HEK293 (cell line): Measurements from ENCODE around the gene TSHR.

ENCODE experiments used
- EGR2 ChIP-seq: fragments of 450-650 bp; formaldehyde crosslinking; IDR thresholded peaks from 2 replicates; pipeline ENCODE4 v1.5.1; 2016; ENCODE audit warnings: low read depth, missing biosample characterization, missing genetic modification characterization
- KLF9 ChIP-seq: fragments of 450-650 bp; formaldehyde crosslinking; IDR thresholded peaks from 2 replicates; pipeline ENCODE4 v1.5.1; 2016; ENCODE audit warnings: missing biosample characterization, missing genetic modification characterization, low read depth
- PRDM10 ChIP-seq: fragments of 450-650 bp; formaldehyde crosslinking; IDR thresholded peaks from 2 replicates; pipeline ENCODE4 v1.5.1; 2016; ENCODE audit warnings: missing biosample characterization, missing genetic modification characterization
- ZNF132 ChIP-seq: fragments of 450-650 bp; formaldehyde crosslinking; IDR thresholded peaks from 2 replicates; pipeline ENCODE4 v1.5.1; 2017; ENCODE audit warnings: missing biosample characterization, missing genetic modification characterization, borderline replicate concordance
- ZNF211 ChIP-seq: fragments of 450-650 bp; formaldehyde crosslinking; IDR thresholded peaks from 2 replicates; pipeline ENCODE4 v1.5.1; 2016; ENCODE audit warnings: low read depth, missing biosample characterization, missing genetic modification characterization
- ZNF214 ChIP-seq: fragments of 450-650 bp; formaldehyde crosslinking; IDR thresholded peaks from 2 replicates; pipeline ENCODE4 v1.5.1; 2017; ENCODE audit warnings: missing biosample characterization, mild to moderate bottlenecking, missing genetic modification characterization, borderline replicate concordance
- ZNF266 ChIP-seq: fragments of 450-650 bp; formaldehyde crosslinking; IDR thresholded peaks from 2 replicates; pipeline ENCODE4 v1.5.1; 2016; ENCODE audit warnings: missing biosample characterization, missing genetic modification characterization, low read depth
- ZNF274 ChIP-seq, 2 experiments: fragments of 200-500 bp in 1 of 2; fragments of 450-650 bp in 1 of 2; sonication (Bioruptor generic) in 1 of 2; formaldehyde crosslinking in 1 of 2; IDR thresholded peaks; 2 replicates each; pipeline versions ENCODE4 v1.5.1 to v1.6.1; 2014 to 2016; ENCODE audit warnings: borderline replicate concordance in 1 of 2, inconsistent platforms in 1 of 2, low read length in 1 of 2, missing biosample characterization in 1 of 2, missing genetic modification characterization in 1 of 2
- ZNF292 ChIP-seq: fragments of 450-650 bp; formaldehyde crosslinking; IDR thresholded peaks from 2 replicates; pipeline ENCODE4 v1.5.1; 2016; ENCODE audit warnings: low read depth, missing biosample characterization, missing genetic modification characterization, borderline replicate concordance
- ZNF311 ChIP-seq: fragments of 450-650 bp; formaldehyde crosslinking; IDR thresholded peaks from 2 replicates; pipeline ENCODE4 v1.5.1; 2017; ENCODE audit warnings: missing biosample characterization, missing genetic modification characterization, borderline replicate concordance
- ZNF362 ChIP-seq: fragments of 450-650 bp; formaldehyde crosslinking; IDR thresholded peaks from 2 replicates; pipeline ENCODE4 v1.5.1; 2016; ENCODE audit warnings: missing biosample characterization, missing genetic modification characterization
- ZNF366 ChIP-seq: fragments of 450-650 bp; formaldehyde crosslinking; conservative IDR thresholded peaks from 2 replicates; pipeline ENCODE4 v1.5.1; 2016; ENCODE audit warnings: missing biosample characterization, missing genetic modification characterization
- ZNF37A ChIP-seq: fragments of 450-650 bp; IDR thresholded peaks from 2 replicates; pipeline ENCODE4 v1.5.1; 2018; ENCODE audit warnings: missing biosample characterization, missing genetic modification characterization
- ZNF596 ChIP-seq: fragments of 450-650 bp; IDR thresholded peaks from 2 replicates; pipeline ENCODE4 v1.5.0; 2018; ENCODE audit warnings: missing biosample characterization, mild to moderate bottlenecking, missing genetic modification characterization, moderate library complexity
- ZNF645 ChIP-seq: fragments of 450-650 bp; formaldehyde crosslinking; IDR thresholded peaks from 2 replicates; pipeline ENCODE4; 2016; ENCODE audit warnings: missing biosample characterization, missing genetic modification characterization
- ZNF707 ChIP-seq: fragments of 450-650 bp; formaldehyde crosslinking; IDR thresholded peaks from 2 replicates; pipeline ENCODE4 v1.5.1; 2016; ENCODE audit warnings: missing biosample characterization, missing genetic modification characterization
- ZSCAN23 ChIP-seq: fragments of 450-650 bp; formaldehyde crosslinking; IDR thresholded peaks from 2 replicates; pipeline ENCODE4 v1.5.1; 2016; ENCODE audit warnings: missing biosample characterization, missing genetic modification characterization
- TF ChIP-seq, protein P1 (sequence below): fragments of 450-650 bp; IDR thresholded peaks from 2 replicates; pipeline ENCODE4 v1.5.1; 2018; ENCODE audit warnings: missing biosample characterization, missing genetic modification characterization
- TF ChIP-seq, protein P2 (sequence below): fragments of 450-650 bp; formaldehyde crosslinking; IDR thresholded peaks from 2 replicates; pipeline ENCODE4 v1.5.1; 2016; ENCODE audit warnings: missing biosample characterization, missing genetic modification characterization
- TF ChIP-seq, protein P3 (sequence below): fragments of 450-650 bp; formaldehyde crosslinking; IDR thresholded peaks from 2 replicates; pipeline ENCODE4 v1.5.1; 2016; ENCODE audit warnings: missing biosample characterization, missing genetic modification characterization, borderline replicate concordance

TSHR gene

DNA sequence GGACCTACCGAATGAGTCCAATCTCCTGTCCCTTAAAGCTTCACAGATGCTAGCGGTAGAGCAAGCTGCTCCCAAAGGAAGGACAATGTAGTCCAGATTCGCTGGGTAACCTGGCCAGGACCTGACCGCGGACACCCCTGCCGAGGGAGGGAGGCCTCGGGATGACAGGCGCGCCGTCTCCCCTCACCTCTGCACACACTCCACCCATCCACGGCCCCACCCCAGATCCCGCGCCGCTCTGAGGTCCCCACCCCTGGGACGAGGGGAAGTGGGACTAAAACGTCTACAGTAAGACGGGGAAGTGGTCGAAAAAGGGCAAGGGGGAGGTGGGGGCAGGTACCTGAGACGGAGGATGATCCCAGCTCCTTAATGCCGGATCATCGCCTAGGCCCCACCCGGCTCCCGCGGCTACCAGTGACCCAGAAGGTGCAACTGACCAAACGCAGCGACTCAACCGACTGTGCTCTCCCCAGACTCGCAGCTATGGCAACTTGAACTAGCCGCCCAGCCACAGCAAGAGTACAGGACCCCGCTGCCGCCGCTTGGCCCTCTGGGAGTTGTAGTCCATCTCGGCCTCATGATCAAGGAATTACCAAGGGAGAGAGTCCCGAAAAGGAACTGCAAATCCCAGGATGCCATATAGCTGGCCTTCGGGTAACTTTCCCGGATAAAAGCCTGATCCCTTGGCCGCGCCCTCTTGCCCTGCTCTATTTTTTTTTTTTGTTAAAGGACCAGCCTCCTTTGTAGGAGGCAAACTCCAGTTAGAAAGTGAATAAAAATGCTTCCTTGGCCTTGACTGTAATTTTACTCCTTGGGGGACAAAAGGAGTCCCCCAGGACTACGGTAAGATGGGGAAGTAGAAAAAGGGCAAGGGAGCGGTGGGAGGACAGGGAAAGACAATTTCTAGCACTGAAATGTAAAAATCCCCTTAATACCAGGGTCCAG is 13.9 kb upstream of the TSHR start, which contains the start of gene CEP128 (continued):
- peak; percentile 88 for TF ChIP-seq PRDM10 (tag by site-specific recombination)
- no peak for TF ChIP-seq ZNF645
- 0 out of 2 replicates have a peak, but pooled peaks have one; percentile 20 for TF ChIP-seq ZNF362 (tag by site-specific recombination)
- no peak for TF ChIP-seq ZNF707 (tag by site-specific recombination)
- no peak for TF ChIP-seq ZNF37A (tag by site-specific recombination)
- TF ChIP-seq ZNF214 (tag by site-specific recombination), result no peak
- TF ChIP-seq EGR2 (tag by site-specific recombination), result no peak
- no peak for TF ChIP-seq ZNF132 (tag by site-specific recombination)
- TF ChIP-seq ZSCAN23 (tag by site-specific recombination), result no peak; the same call in 1 of the 2 replicates
- no peak for TF ChIP-seq ZNF274 (IDR thresholded peaks at IDR 0.05; ENCODE audit: low read length)
- no peak for TF ChIP-seq ZNF274 (tag by site-specific recombination; IDR thresholded peaks at IDR 0.05; ENCODE audit: borderline replicate concordance)
- TF ChIP-seq KLF9 (tag by site-specific recombination), result peak; percentile 55; the same call in 1 of the 2 replicates
- TF ChIP-seq ZNF366 (tag by site-specific recombination), result no peak
- TF ChIP-seq ZNF292 (tag by site-specific recombination), result no peak
- TF ChIP-seq ZNF596, result no peak
- no peak for TF ChIP-seq ZNF266 (tag by site-specific recombination)
- no peak for TF ChIP-seq ZNF211 (tag by site-specific recombination)
- TF ChIP-seq, protein P1, sequence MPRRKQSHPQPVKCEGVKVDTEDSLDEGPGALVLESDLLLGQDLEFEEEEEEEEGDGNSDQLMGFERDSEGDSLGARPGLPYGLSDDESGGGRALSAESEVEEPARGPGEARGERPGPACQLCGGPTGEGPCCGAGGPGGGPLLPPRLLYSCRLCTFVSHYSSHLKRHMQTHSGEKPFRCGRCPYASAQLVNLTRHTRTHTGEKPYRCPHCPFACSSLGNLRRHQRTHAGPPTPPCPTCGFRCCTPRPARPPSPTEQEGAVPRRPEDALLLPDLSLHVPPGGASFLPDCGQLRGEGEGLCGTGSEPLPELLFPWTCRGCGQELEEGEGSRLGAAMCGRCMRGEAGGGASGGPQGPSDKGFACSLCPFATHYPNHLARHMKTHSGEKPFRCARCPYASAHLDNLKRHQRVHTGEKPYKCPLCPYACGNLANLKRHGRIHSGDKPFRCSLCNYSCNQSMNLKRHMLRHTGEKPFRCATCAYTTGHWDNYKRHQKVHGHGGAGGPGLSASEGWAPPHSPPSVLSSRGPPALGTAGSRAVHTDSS, result no peak
- TF ChIP-seq, protein P2, sequence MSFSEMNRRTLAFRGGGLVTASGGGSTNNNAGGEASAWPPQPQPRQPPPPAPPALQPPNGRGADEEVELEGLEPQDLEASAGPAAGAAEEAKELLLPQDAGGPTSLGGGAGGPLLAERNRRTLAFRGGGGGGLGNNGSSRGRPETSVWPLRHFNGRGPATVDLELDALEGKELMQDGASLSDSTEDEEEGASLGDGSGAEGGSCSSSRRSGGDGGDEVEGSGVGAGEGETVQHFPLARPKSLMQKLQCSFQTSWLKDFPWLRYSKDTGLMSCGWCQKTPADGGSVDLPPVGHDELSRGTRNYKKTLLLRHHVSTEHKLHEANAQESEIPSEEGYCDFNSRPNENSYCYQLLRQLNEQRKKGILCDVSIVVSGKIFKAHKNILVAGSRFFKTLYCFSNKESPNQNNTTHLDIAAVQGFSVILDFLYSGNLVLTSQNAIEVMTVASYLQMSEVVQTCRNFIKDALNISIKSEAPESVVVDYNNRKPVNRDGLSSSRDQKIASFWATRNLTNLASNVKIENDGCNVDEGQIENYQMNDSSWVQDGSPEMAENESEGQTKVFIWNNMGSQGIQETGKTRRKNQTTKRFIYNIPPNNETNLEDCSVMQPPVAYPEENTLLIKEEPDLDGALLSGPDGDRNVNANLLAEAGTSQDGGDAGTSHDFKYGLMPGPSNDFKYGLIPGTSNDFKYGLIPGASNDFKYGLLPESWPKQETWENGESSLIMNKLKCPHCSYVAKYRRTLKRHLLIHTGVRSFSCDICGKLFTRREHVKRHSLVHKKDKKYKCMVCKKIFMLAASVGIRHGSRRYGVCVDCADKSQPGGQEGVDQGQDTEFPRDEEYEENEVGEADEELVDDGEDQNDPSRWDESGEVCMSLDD, result no peak
- no peak for TF ChIP-seq ZNF311
- TF ChIP-seq, protein P3, sequence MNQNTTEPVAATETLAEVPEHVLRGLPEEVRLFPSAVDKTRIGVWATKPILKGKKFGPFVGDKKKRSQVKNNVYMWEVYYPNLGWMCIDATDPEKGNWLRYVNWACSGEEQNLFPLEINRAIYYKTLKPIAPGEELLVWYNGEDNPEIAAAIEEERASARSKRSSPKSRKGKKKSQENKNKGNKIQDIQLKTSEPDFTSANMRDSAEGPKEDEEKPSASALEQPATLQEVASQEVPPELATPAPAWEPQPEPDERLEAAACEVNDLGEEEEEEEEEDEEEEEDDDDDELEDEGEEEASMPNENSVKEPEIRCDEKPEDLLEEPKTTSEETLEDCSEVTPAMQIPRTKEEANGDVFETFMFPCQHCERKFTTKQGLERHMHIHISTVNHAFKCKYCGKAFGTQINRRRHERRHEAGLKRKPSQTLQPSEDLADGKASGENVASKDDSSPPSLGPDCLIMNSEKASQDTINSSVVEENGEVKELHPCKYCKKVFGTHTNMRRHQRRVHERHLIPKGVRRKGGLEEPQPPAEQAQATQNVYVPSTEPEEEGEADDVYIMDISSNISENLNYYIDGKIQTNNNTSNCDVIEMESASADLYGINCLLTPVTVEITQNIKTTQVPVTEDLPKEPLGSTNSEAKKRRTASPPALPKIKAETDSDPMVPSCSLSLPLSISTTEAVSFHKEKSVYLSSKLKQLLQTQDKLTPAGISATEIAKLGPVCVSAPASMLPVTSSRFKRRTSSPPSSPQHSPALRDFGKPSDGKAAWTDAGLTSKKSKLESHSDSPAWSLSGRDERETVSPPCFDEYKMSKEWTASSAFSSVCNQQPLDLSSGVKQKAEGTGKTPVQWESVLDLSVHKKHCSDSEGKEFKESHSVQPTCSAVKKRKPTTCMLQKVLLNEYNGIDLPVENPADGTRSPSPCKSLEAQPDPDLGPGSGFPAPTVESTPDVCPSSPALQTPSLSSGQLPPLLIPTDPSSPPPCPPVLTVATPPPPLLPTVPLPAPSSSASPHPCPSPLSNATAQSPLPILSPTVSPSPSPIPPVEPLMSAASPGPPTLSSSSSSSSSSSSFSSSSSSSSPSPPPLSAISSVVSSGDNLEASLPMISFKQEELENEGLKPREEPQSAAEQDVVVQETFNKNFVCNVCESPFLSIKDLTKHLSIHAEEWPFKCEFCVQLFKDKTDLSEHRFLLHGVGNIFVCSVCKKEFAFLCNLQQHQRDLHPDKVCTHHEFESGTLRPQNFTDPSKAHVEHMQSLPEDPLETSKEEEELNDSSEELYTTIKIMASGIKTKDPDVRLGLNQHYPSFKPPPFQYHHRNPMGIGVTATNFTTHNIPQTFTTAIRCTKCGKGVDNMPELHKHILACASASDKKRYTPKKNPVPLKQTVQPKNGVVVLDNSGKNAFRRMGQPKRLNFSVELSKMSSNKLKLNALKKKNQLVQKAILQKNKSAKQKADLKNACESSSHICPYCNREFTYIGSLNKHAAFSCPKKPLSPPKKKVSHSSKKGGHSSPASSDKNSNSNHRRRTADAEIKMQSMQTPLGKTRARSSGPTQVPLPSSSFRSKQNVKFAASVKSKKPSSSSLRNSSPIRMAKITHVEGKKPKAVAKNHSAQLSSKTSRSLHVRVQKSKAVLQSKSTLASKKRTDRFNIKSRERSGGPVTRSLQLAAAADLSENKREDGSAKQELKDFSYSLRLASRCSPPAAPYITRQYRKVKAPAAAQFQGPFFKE (tag by site-specific recombination), result no peak
